Articular chondrocyte of knee joint (primary cell): ENCODE results near the gene CDH12. TPM values are rescaled to one million over a fixed set of nuclear protein-coding genes. Genes with fewer than 3 reads are reported as not detected.

ENCODE experiments used
- total RNA-seq: library from RNA; depleted of rRNA; stranded (reverse); fragments of >200 nt; gene quantifications from 2 replicates; pipeline ENCODE4 v1.2.3, GENCODE V29; 2012

CDH12 gene
- not detected in 2 replicates for total RNA-seq

GRCh38 chr5:22852807-22853660 lies at the start of gene CDH12:
TSS of gene CDH12 (minus strand) at chr5:22853344.

